ENCODE results near the gene NOL4.
A peak's percentile ranks its signal among the peaks of the same experiment; 100 is the strongest.
"Not testable (repeated sequence)": the region's sequence is repeated elsewhere in the genome, so short reads cannot be mapped to it uniquely, and the experiment has no call there.

NOL4 gene

GRCh38 chr18:34224423-34225217 lies at the start of gene NOL4:
TSS of gene NOL4 (minus strand) at chr18:34224913. CDS start at chr18:34223253, 1,660 bp downstream.
- peaks cover 81% of the 10 kb centered on the region for H3K27me3 ChIP-seq (replicated peaks; ENCODE audit: control insufficient read depth, insufficient read depth, low read length)
- peaks cover 19% of the 10 kb centered on the region for H3K4me1 ChIP-seq (ENCODE audit: control insufficient read depth, insufficient read depth, low read length)
- H3K4me3 ChIP-seq (ENCODE audit: low read length) = peak within 1 kb of the TSS; percentile 75
- no peaks in the 10 kb centered on the region for H3K36me3 ChIP-seq (ENCODE audit: control insufficient read depth, insufficient read depth, low read length, severe bottlenecking)
- no peaks in the 10 kb centered on the region for H3K9me3 ChIP-seq (ENCODE audit: control insufficient read depth, low read length)
- H3K9ac ChIP-seq (ENCODE audit: low read length) = no peak within 1 kb of the TSS
- DNase-seq (ENCODE audit: low read depth) = peak; percentile 35

- not testable (repeated sequence) for H3K27me3 ChIP-seq (replicated peaks; ENCODE audit: control insufficient read depth, insufficient read depth, low read length); H3K36me3 ChIP-seq (ENCODE audit: control insufficient read depth, insufficient read depth, low read length, severe bottlenecking); H3K4me3 ChIP-seq (ENCODE audit: low read length); H3K4me1 ChIP-seq (ENCODE audit: control insufficient read depth, insufficient read depth, low read length); H3K9me3 ChIP-seq (ENCODE audit: control insufficient read depth, low read length); H3K9ac ChIP-seq (ENCODE audit: low read length); DNase-seq (ENCODE audit: low read depth)
These were observed 41.3 kb upstream of the NOL4 start for GRCh38 chr18:34266029-34266428.

- no peak overlapping the region for H3K9ac ChIP-seq (ENCODE audit: low read length)
- H3K9me3 ChIP-seq (ENCODE audit: control insufficient read depth, low read length) = peaks cover 2% of the 10 kb centered on the region
- no peak overlapping the region for H3K4me3 ChIP-seq (ENCODE audit: low read length)
- H3K27me3 ChIP-seq (replicated peaks; ENCODE audit: control insufficient read depth, insufficient read depth, low read length) = no peaks in the 10 kb centered on the region
- DNase-seq (ENCODE audit: low read depth) = no peak
- no peaks in the 10 kb centered on the region for H3K36me3 ChIP-seq (ENCODE audit: control insufficient read depth, insufficient read depth, low read length, severe bottlenecking)
- no peaks in the 10 kb centered on the region for H3K4me1 ChIP-seq (ENCODE audit: control insufficient read depth, insufficient read depth, low read length)
These were observed 37.4 kb upstream of the NOL4 start for GRCh38 chr18:34261865-34262780.

GRCh38 chr18:34258176-34258575 lies 33.5 kb upstream of the NOL4 start:
- H3K4me3 ChIP-seq (ENCODE audit: low read length) = no peak overlapping the region
- H3K36me3 ChIP-seq (ENCODE audit: control insufficient read depth, insufficient read depth, low read length, severe bottlenecking) = no peaks in the 10 kb centered on the region
- no peaks in the 10 kb centered on the region for H3K4me1 ChIP-seq (ENCODE audit: control insufficient read depth, insufficient read depth, low read length)
- no peaks in the 10 kb centered on the region for H3K27me3 ChIP-seq (replicated peaks; ENCODE audit: control insufficient read depth, insufficient read depth, low read length)
- peaks cover 2% of the 10 kb centered on the region for H3K9me3 ChIP-seq (ENCODE audit: control insufficient read depth, low read length)
- no peak for DNase-seq (ENCODE audit: low read depth)
- H3K9ac ChIP-seq (ENCODE audit: low read length) = no peak overlapping the region

- Histone ChIP-seq H3K36me3 (ENCODE audit: control insufficient read depth, insufficient read depth, low read length, severe bottlenecking) (no peaks in the 10 kb centered on the region), H3K9ac (ENCODE audit: low read length) (no peak overlapping the region), H3K4me1 (ENCODE audit: control insufficient read depth, insufficient read depth, low read length) (no peaks in the 10 kb centered on the region), H3K9me3 (ENCODE audit: control insufficient read depth, low read length) (peaks cover 16% of the 10 kb centered on the region), H3K4me3 (ENCODE audit: low read length) (no peak overlapping the region), H3K27me3 (replicated peaks; ENCODE audit: control insufficient read depth, insufficient read depth, low read length) (no peaks in the 10 kb centered on the region)
- no peak for DNase-seq (ENCODE audit: low read depth)
These were observed 27.2 kb upstream of the NOL4 start for GRCh38 chr18:34251919-34252318.

GRCh38 chr18:34248727-34249126 lies 24.0 kb upstream of the NOL4 start:
- no peak for DNase-seq (ENCODE audit: low read depth)
- H3K4me1 ChIP-seq (ENCODE audit: control insufficient read depth, insufficient read depth, low read length) = no peaks in the 10 kb centered on the region
- H3K9me3 ChIP-seq (ENCODE audit: control insufficient read depth, low read length) = peaks cover 16% of the 10 kb centered on the region
- H3K27me3 ChIP-seq (replicated peaks; ENCODE audit: control insufficient read depth, insufficient read depth, low read length) = no peaks in the 10 kb centered on the region
- no peak overlapping the region for H3K9ac ChIP-seq (ENCODE audit: low read length)
- H3K4me3 ChIP-seq (ENCODE audit: low read length) = no peak overlapping the region
- H3K36me3 ChIP-seq (ENCODE audit: control insufficient read depth, insufficient read depth, low read length, severe bottlenecking) = no peaks in the 10 kb centered on the region

- DNase-seq (ENCODE audit: low read depth) = no peak
- Histone ChIP-seq H3K4me1 (ENCODE audit: control insufficient read depth, insufficient read depth, low read length) (no peaks in the 10 kb centered on the region), H3K9me3 (ENCODE audit: control insufficient read depth, low read length) (peaks cover 6% of the 10 kb centered on the region), H3K9ac (ENCODE audit: low read length) (no peak overlapping the region), H3K36me3 (ENCODE audit: control insufficient read depth, insufficient read depth, low read length, severe bottlenecking) (no peaks in the 10 kb centered on the region), H3K27me3 (replicated peaks; ENCODE audit: control insufficient read depth, insufficient read depth, low read length) (no peaks in the 10 kb centered on the region), H3K4me3 (ENCODE audit: low read length) (no peak overlapping the region)
These were observed 18.0 kb upstream of the NOL4 start for GRCh38 chr18:34242739-34243138.

- H3K9me3 ChIP-seq (ENCODE audit: control insufficient read depth, low read length); H3K27me3 ChIP-seq (replicated peaks; ENCODE audit: control insufficient read depth, insufficient read depth, low read length); H3K4me1 ChIP-seq (ENCODE audit: control insufficient read depth, insufficient read depth, low read length); H3K36me3 ChIP-seq (ENCODE audit: control insufficient read depth, insufficient read depth, low read length, severe bottlenecking); H3K4me3 ChIP-seq (ENCODE audit: low read length); DNase-seq (ENCODE audit: low read depth); H3K9ac ChIP-seq (ENCODE audit: low read length): not testable (repeated sequence)
These were observed 9.2 kb upstream of the NOL4 start for GRCh38 chr18:34233781-34234388.

- Histone ChIP-seq H3K36me3 (ENCODE audit: control insufficient read depth, insufficient read depth, low read length, severe bottlenecking) (no peaks in the 10 kb centered on the region), H3K27me3 (replicated peaks; ENCODE audit: control insufficient read depth, insufficient read depth, low read length) (peaks cover 76% of the 10 kb centered on the region), H3K4me3 (ENCODE audit: low read length) (no peak overlapping the region), H3K4me1 (ENCODE audit: control insufficient read depth, insufficient read depth, low read length) (peaks cover 19% of the 10 kb centered on the region), H3K9me3 (ENCODE audit: control insufficient read depth, low read length) (no peaks in the 10 kb centered on the region), H3K9ac (ENCODE audit: low read length) (no peak overlapping the region)
- DNase-seq (ENCODE audit: low read depth) = no peak
These were observed 473 bp upstream of the NOL4 start for GRCh38 chr18:34225218-34225553.

- H3K4me3 ChIP-seq (ENCODE audit: low read length) = peak overlapping the region; percentile 75
- H3K9me3 ChIP-seq (ENCODE audit: control insufficient read depth, low read length) = no peaks in the 10 kb centered on the region
- no peak for DNase-seq (ENCODE audit: low read depth)
- H3K4me1 ChIP-seq (ENCODE audit: control insufficient read depth, insufficient read depth, low read length) = peaks cover 19% of the 10 kb centered on the region
- H3K27me3 ChIP-seq (replicated peaks; ENCODE audit: control insufficient read depth, insufficient read depth, low read length) = peaks cover 85% of the 10 kb centered on the region
- H3K9ac ChIP-seq (ENCODE audit: low read length) = no peak overlapping the region
- no peaks in the 10 kb centered on the region for H3K36me3 ChIP-seq (ENCODE audit: control insufficient read depth, insufficient read depth, low read length, severe bottlenecking)
These were observed 755 bp downstream of the NOL4 start for GRCh38 chr18:34223893-34224422.

Measured in adipocyte (in vitro differentiated cells).